Liver (tissue), 3 donors: Measurements from ENCODE around the gene TMEM63C.

Experiments used
- CTCF ChIP-seq: fragments of 150-350 bp; IDR thresholded peaks from 2 replicates; pipeline ENCODE4 v1.5.1; 2017; ENCODE audit warnings: improper control_type of control experiment, low read depth, low read length; ENCODE audit not compliant: missing input control
- TF ChIP-seq, protein P1 (sequence below): IDR thresholded peaks from 2 replicates; pipeline ENCODE4 v1.6.1; 2016; ENCODE audit warnings: antibody characterized with exemption
- donor health status: healthy.
- donor health status: healthy.

GRCh38 chr14:77256694-77257093 is 75.1 kb downstream of the TMEM63C start:
- no peak for TF ChIP-seq CTCF
- TF ChIP-seq, protein P1, sequence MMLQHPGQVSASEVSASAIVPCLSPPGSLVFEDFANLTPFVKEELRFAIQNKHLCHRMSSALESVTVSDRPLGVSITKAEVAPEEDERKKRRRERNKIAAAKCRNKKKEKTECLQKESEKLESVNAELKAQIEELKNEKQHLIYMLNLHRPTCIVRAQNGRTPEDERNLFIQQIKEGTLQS: no peak
